Stimulated activated CD4-positive, alpha-beta T cell treated with anti-CD3 and anti-CD28 coated beads, TNF-alpha, amount 100 ng/mL, for 4 hours (primary cell): ENCODE results near the gene GHITM.
"Not testable (repeated sequence)": the region's sequence is repeated elsewhere in the genome, so short reads cannot be mapped to it uniquely, and the experiment has no call there.

Experiments used
- DNase-seq, 3 experiments: peaks; one replicate each; pipeline ENCODE4 v3.0.0-alpha.2; 2020; ENCODE audit warnings: low read depth in 3 of 3

The GHITM gene

GRCh38 chr10:84139126-84140035 is at the start of gene GHITM:
Gene GHITM (plus strand): TSS chr10:84139509. CDS start chr10:84141501, 1,992 bp downstream.
- peak; percentile 97 to 99 (median 99) for DNase-seq

GRCh38 chr10:84095811-84096497 is 43.4 kb upstream of the GHITM start:
- DNase-seq: no peak

- DNase-seq: no peak
These were observed 41.4 kb upstream of the GHITM start for GRCh38 chr10:84097787-84098353.

GRCh38 chr10:84098667-84099066 is 40.6 kb upstream of the GHITM start:
- DNase-seq: no peak

- no peak for DNase-seq
These were observed 38.3 kb upstream of the GHITM start for GRCh38 chr10:84101042-84101441.

- no peak for DNase-seq
These were observed 30.5 kb upstream of the GHITM start for GRCh38 chr10:84108797-84109196.

GRCh38 chr10:84109772-84110171 is 29.5 kb upstream of the GHITM start:
- not testable (repeated sequence) for DNase-seq

- not testable (repeated sequence) for DNase-seq
These were observed 25.8 kb upstream of the GHITM start for GRCh38 chr10:84113468-84113867.

- DNase-seq: no peak
These were observed 25.1 kb upstream of the GHITM start for GRCh38 chr10:84114088-84114667.

GRCh38 chr10:84117204-84117603 is 22.1 kb upstream of the GHITM start:
- not testable (repeated sequence) for DNase-seq

GRCh38 chr10:84117686-84118394 is 21.5 kb upstream of the GHITM start:
- DNase-seq: no peak

GRCh38 chr10:84118395-84119006 is 20.8 kb upstream of the GHITM start:
- DNase-seq: no peak

GRCh38 chr10:84123362-84123761 is 15.9 kb upstream of the GHITM start:
- no peak for DNase-seq

- DNase-seq: not testable (repeated sequence)
These were observed 13.2 kb upstream of the GHITM start for GRCh38 chr10:84125910-84126784.

- no peak for DNase-seq
These were observed 12.5 kb upstream of the GHITM start for GRCh38 chr10:84126785-84127167.

- no peak for DNase-seq
These were observed 3.5 kb upstream of the GHITM start for GRCh38 chr10:84135836-84136235.

- DNase-seq: no peak
These were observed 1.5 kb upstream of the GHITM start for GRCh38 chr10:84137811-84138210.

GRCh38 chr10:84138478-84139125 is 707 bp upstream of the GHITM start:
- DNase-seq: peak; percentile 20 to 47 (median 33)

GRCh38 chr10:84140036-84140379 is 699 bp downstream of the GHITM start:
- no peak for DNase-seq

- DNase-seq: no peak
These were observed 8.0 kb downstream of the GHITM start for GRCh38 chr10:84147347-84147746.
